RWPE1 (cell line): ENCODE measurements around the gene SHISA6.

Experiments
- CTCF ChIA-PET: fragments of 350-600 bp; sonication (Branson Sonifier 250); formaldehyde crosslinking; extraction: SDS; loops from one replicate; lab custom pipeline; 2021; lab: Yijun Ruan, JAX
- POLR2A ChIA-PET: fragments of 400-600 bp; formaldehyde crosslinking; extraction: SDS; loops from one replicate; lab custom pipeline; 2020; ENCODE audit warnings: antibody characterized with exemption; ENCODE audit not compliant: low non-redundant PET; lab: Yijun Ruan, JAX
- DNase-seq: peaks from one replicate; pipeline ENCODE4 v3.0.0; 2012; ENCODE audit warnings: low spot score
- H3K27ac ChIP-seq: fragments of 450-650 bp; 2 replicates; pipeline ENCODE4 v1.5.1; 2017
- CTCF ChIP-seq: fragments of 450-650 bp; conservative IDR thresholded peaks from 2 replicates; pipeline ENCODE4 v1.5.1; 2017; ENCODE audit warnings: low read depth, mild to moderate bottlenecking

SHISA6 gene

GRCh38 chr17:11548398-11548797 is 307.4 kb downstream of the SHISA6 start:
- CTCF ChIA-PET: no interaction called here
- DNase-seq: no peak
- no peak for TF ChIP-seq CTCF
- H3K27ac ChIP-seq: no peak overlapping the region
- POLR2A ChIA-PET: no interaction called here

DNA sequence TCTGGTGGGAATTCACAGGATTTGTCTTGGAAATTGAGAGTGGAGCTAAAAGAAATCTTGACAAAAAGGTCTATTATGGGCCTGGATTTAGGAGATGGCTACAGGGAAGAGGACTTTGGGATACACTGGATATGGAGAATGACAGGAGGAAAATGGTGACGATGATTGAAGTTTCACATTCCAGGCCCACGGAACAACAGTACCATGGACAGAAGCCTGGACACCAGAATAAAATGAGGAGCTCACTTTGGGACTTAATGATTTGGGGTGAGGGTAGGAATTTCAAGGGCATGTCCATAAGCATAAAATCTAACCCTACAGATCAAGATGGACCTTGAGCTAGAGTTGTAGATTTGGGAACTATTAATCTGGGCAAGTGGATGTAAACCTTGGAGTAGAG is 309.4 kb downstream of the SHISA6 start:
- TF ChIP-seq CTCF: no peak
- no peak for DNase-seq
- CTCF ChIA-PET: no interaction called here
- POLR2A ChIA-PET: no interaction called here
- no peak overlapping the region for H3K27ac ChIP-seq

GRCh38 chr17:11551442-11551841 is 310.4 kb downstream of the SHISA6 start:
- TF ChIP-seq CTCF: no peak
- no peak for DNase-seq
- ChIA-PET CTCF (no interaction called here), POLR2A (no interaction called here)
- no peak overlapping the region for H3K27ac ChIP-seq

DNA sequence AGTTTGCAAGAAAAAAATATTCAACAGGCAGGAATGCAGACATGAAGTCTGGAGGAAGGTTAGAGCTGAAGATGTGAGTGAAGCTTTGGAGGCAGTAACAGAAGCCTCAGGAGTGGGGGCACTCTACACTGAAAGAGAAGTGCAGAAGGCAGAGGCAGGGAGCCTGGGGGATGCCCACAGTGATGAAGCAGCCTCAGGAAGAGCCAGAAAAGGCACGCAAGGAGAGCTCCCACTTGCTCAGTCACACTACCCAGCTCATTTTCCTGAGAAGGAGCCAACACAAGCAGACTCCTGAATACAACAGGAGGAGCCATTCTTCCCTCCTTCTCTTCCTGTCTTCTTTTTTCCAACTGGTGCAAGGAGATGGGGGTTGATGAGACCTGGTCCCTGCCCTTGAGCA is 312.1 kb downstream of the SHISA6 start:
- ChIA-PET CTCF (no interaction called here), POLR2A (no interaction called here)

DNA sequence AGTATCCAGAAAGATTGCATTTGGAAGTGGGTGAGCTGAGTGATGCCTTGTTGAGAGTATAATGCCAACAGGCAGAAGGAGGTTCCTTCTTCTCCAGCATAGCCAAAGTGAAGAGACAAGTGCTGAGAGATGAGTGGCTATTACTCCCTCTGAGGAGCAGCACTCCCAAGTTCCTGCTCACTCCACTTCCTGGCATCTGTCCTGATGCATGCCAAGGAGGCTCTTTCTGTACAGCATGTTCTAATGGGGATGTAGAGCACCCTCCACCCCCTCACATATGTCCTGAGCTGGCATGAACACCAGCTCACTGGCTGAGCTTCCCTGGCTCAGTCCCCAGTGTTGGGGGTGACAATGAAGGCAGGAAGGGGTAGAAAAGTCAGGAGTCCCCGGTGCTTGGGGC is 313.0 kb downstream of the SHISA6 start:
- ChIA-PET CTCF (no interaction called here), POLR2A (no interaction called here)

More for the DNA sequence above, 312.1 kb downstream of the SHISA6 start:
- TF ChIP-seq CTCF: no peak
- DNase-seq: no peak
- H3K27ac ChIP-seq: no peak overlapping the region

GRCh38 chr17:11554542-11554941 is 313.5 kb downstream of the SHISA6 start:
- ChIA-PET CTCF (no interaction called here), POLR2A (no interaction called here)
- TF ChIP-seq CTCF: no peak
- no peak overlapping the region for H3K27ac ChIP-seq
- no peak for DNase-seq

More for the DNA sequence above, 313.0 kb downstream of the SHISA6 start:
- TF ChIP-seq CTCF: no peak
- H3K27ac ChIP-seq: no peak overlapping the region
- no peak for DNase-seq

GRCh38 chr17:11555530-11555929 is 314.5 kb downstream of the SHISA6 start:
- no peak overlapping the region for H3K27ac ChIP-seq
- ChIA-PET POLR2A (no interaction called here), CTCF (no interaction called here)
- no peak for TF ChIP-seq CTCF
- DNase-seq: no peak
